ENCODE measurements around the gene MRAS. TPM values are rescaled to one million over a fixed set of nuclear protein-coding genes. Genes with fewer than 3 reads are reported as not detected.

MRAS gene
- total and polyA plus RNA-seq, 2 of the 13 experiments (the other 11 are each of a cell fraction or from before 2014, with no cell fraction given), result 8.8 to 36.2 TPM

- ATAC-seq, result no peak
- in situ Hi-C loops (cut with HindIII; ENCODE audit: extremely low pct_ligation_motif_present, low pct_unique_long_range_greater_than_20kb) (no loop called here), intact Hi-C loops (cut with micrococcal nuclease; ENCODE audit: unreplicated experiment) (no loop called here)
- no peak for TF ChIP-seq ZNF17 (CRISPR knock-in tag; IDR thresholded peaks at IDR 0.05)
- TF ChIP-seq ZNF839 (CRISPR knock-in tag; IDR thresholded peaks at IDR 0.05; ENCODE audit: borderline replicate concordance), result no peak
- no peak for TF ChIP-seq GATA4 (IDR thresholded peaks at IDR 0.05; ENCODE audit: borderline replicate concordance, low read depth)
- TF ChIP-seq HNF1B (CRISPR knock-in tag; IDR thresholded peaks at IDR 0.05), result no peak
- no peak for TF ChIP-seq ZNF335 (CRISPR knock-in tag; IDR thresholded peaks at IDR 0.05)
- no peak for TF ChIP-seq KDM1A (CRISPR knock-in tag; IDR thresholded peaks at IDR 0.05)
- TF ChIP-seq TBP (CRISPR knock-in tag; IDR thresholded peaks at IDR 0.05), result no peak
- no peak for TF ChIP-seq ZNF276 (CRISPR knock-in tag; IDR thresholded peaks at IDR 0.05; ENCODE audit: low read depth)
- no peak for TF ChIP-seq RAD51 (IDR thresholded peaks at IDR 0.05; ENCODE audit: borderline replicate concordance)
- TF ChIP-seq ERF (CRISPR knock-in tag; IDR thresholded peaks at IDR 0.05), result no peak
- no peak for TF ChIP-seq GTF3A (CRISPR knock-in tag; conservative IDR thresholded peaks at IDR 0.05)
- WGBS (ENCODE audit: low lambda C conversion rate), result 81% methylated on average over 8 of the region's 8 CpGs
- Histone ChIP-seq H2AFZ (ENCODE audit: low read length) (no peak overlapping the region), H3K36me3 (replicated peaks in 1 of 2; ENCODE audit: control insufficient read depth in 1 of 2, insufficient read depth in 2 of 2, low read length in 2 of 2) (no peaks in the 10 kb centered on the region), H3K4me1 (ENCODE audit: insufficient read depth, low read length) (no peaks in the 10 kb centered on the region), H3K4me2 (ENCODE audit: low read depth, low read length) (no peak overlapping the region), H3K4me3 (replicated peaks in 1 of 3; ENCODE audit: insufficient read depth in 1 of 3, low read depth in 2 of 3, low read length in 3 of 3) (no peak overlapping the region), H3K27ac (ENCODE audit: extremely low read length, insufficient read depth, low read length) (no peak overlapping the region), H3K27me3 (ENCODE audit: control insufficient read depth in 1 of 2, insufficient read depth in 2 of 2, low read length in 2 of 2) (no peaks in the 10 kb centered on the region), H4K20me1 (ENCODE audit: insufficient read depth, low read length) (no peaks in the 10 kb centered on the region), H3K79me2 (ENCODE audit: insufficient read depth, low read length) (no peaks in the 10 kb centered on the region), H3K9me3 (ENCODE audit: low read length) (no peaks in the 10 kb centered on the region), H3K9ac (ENCODE audit: insufficient read depth, low read depth, low read length) (no peak overlapping the region)
- POLR2A ChIA-PET, result no interaction called here
- BruUV-seq (replicated peaks), result no TSS peak
- FAIRE-seq, result no peak
- no peak for DNase-seq (ENCODE audit: low spot score)
- CTCF ChIA-PET (ENCODE audit: low intra/inter-chr PET ratio, low total read pairs), result no interaction called here
Measured at GRCh38 chr3:138370321-138370720, 21.9 kb downstream of the MRAS start.
